ENCODE data around the gene PML. TPM values are rescaled to one million over a fixed set of nuclear protein-coding genes. Genes with fewer than 3 reads are reported as not detected.
"Not testable (repeated sequence)": the region's sequence is repeated elsewhere in the genome, so short reads cannot be mapped to it uniquely, and the experiment has no call there.

Gene PML
- polyA plus RNA-seq, 1 of the 3 experiments (the other 2 are of a cell fraction), result 18.4 TPM

DNA sequence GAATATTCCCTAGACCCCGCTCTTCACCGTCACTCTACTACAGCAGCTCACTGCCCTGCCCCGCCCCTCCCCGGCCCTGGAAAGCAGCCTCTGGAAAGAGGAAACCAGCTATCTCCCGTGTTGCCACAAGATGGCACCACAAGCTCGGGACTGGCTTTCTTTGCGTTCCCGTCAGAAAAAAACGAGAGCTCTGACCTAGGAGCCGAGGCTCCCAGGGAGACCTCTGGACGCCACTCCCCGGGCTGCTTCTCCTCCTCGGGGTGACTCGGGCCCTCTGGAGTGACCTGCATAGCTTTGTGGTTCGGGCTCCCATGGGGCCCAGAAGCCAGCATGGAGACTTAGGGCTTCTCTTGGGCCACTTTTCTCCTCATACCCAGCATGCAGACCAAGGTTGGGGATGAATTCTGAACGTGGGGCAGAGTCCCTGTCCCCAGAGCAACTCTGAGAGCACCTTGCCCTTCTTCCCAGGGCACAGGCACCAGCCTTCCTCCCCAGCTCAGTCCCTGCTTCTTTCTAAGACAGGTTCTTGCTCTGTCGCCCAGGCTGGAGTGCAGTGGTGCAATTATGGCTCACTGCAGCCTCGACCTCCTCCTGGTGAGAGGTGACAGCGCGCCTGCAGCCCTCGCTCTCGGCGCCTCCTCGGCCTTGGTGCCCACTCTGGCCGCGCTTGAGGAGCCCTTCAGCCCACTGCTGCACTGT lies 21.4 kb upstream of the PML start (continued):
- no peak for TF ChIP-seq EZH2phosphoT487 (IDR thresholded peaks at IDR 0.05; ENCODE audit: borderline replicate concordance, low read depth)
- TF ChIP-seq, protein P1, sequence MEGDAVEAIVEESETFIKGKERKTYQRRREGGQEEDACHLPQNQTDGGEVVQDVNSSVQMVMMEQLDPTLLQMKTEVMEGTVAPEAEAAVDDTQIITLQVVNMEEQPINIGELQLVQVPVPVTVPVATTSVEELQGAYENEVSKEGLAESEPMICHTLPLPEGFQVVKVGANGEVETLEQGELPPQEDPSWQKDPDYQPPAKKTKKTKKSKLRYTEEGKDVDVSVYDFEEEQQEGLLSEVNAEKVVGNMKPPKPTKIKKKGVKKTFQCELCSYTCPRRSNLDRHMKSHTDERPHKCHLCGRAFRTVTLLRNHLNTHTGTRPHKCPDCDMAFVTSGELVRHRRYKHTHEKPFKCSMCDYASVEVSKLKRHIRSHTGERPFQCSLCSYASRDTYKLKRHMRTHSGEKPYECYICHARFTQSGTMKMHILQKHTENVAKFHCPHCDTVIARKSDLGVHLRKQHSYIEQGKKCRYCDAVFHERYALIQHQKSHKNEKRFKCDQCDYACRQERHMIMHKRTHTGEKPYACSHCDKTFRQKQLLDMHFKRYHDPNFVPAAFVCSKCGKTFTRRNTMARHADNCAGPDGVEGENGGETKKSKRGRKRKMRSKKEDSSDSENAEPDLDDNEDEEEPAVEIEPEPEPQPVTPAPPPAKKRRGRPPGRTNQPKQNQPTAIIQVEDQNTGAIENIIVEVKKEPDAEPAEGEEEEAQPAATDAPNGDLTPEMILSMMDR (IDR thresholded peaks at IDR 0.05), result peak; percentile 84

DNA sequence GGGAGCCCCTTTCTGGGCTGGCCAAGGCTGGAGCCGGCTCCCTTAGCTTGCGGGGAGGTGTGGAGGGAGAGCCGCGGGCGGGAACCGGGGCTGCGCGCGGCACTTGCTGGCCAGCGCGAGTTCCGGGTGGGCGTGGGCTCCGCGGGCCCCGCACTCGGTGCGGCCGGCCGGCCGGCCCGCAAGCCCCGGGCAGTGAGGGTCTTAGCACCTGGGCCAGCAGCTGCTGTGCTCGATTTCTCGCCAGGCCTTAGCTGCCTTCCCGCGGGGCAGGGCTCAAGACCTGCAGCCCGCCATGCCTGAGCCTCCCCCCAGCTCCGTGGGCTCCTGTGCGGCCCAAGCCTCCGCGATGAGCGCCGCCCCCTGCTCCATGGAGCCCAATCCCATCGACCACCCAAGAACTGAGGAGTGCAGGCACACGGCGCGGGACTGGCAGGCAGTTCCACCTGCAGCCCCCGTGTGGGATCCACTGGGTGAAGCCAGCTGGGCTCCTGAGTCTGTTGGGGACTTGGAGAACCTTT lies 20.8 kb upstream of the PML start:
- H3K4me3 ChIP-seq (ENCODE audit: low read depth in 2 of 2, low read length in 1 of 2); POLR2A ChIA-PET; DNase-seq; H4K20me1 ChIP-seq (ENCODE audit: insufficient read depth); H2AFZ ChIP-seq (ENCODE audit: low read depth); H3K4me2 ChIP-seq; H3K27ac ChIP-seq (ENCODE audit: low read depth in 2 of 2, low read length in 1 of 2); H3K79me2 ChIP-seq (ENCODE audit: insufficient read depth); H3K9me2 ChIP-seq; H3K27me3 ChIP-seq (ENCODE audit: insufficient read depth); H3K36me3 ChIP-seq (replicated peaks in 1 of 2; ENCODE audit: control insufficient read depth in 1 of 2, insufficient read depth in 2 of 2, low read length in 1 of 2); H3K9ac ChIP-seq; H3K9me3 ChIP-seq; H3K4me1 ChIP-seq (ENCODE audit: control insufficient read depth in 1 of 2, insufficient read depth in 2 of 2, low read depth in 1 of 2, low read length in 1 of 2): not testable (repeated sequence)
- WGBS (ENCODE audit: low lambda C conversion rate), result 98% methylated on average over 9 of the region's 39 CpGs
- CTCF ChIA-PET, result interaction anchor here (0.7 to 14.9 kb wide), 19 partner anchors 10 to 402 kb away, joined by 3 to 280 read pairs (median 6); partner anchors contain the start of genes PML, STOML1 and TBC1D21
- peaks cover 12% of the 10 kb centered on the region for H3F3A ChIP-seq (replicated peaks; ENCODE audit: insufficient read depth)

DNA sequence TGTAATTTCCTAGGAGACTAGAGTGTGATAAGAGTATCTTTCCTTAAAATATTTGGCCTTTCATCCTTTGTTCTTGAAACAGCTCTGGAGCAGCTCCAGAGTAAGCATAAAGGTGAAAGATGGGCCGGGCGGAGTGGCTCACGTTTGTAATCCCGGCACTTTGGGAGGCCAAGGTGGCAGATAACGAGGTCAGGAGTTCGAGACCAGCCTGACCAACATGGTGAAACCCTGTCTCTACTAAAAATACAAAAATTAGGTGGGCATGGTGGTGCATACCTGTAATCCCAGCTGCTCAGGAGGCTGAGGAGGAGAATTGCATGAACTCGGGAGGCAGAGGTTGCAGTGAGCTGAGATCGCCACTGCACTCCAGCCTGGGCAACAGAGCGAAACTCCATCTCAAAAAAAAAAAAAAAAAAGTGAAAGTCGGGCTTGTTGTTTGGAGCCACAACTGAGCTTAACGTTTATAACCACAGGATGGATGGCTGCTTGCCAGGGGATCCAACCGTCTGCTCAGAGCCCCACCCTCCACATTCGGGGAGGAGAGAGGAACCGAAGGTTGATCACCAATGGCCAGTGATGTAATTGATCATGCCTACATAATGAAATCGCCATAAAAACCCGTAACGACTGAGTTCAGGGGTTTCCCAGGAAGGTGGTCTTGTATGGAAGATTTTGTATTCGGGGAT lies 18.9 kb upstream of the PML start:
- CTCF ChIA-PET, result interaction anchor here (0.6 to 14.9 kb wide), 10 partner anchors 8 to 454 kb away, joined by 3 to 280 read pairs (median 4); partner anchors contain the start of genes PML and STOML1
- POLR2A ChIA-PET, result not testable (repeated sequence)

DNA sequence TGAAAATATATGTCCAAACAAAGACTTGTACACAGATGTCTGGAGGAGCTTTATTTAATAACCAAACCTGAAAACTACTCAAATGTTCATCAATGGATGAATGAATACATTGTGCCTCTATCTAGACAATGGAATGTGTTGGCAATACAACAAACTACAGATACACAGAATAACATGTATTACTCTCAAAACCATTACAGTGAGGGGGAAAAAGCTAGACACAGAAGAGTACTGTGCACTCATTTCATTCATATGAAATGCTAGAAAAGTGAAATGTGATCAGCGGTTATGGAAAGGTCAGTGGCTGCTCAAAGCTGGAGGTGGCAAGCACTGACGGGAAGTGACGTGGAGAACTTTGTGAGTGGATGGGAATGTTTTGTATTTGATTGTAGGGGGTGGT lies 15.6 kb upstream of the PML start:
- H3K4me2 ChIP-seq, result no peak overlapping the region
- no peak overlapping the region for H3K27ac ChIP-seq (ENCODE audit: low read depth in 2 of 2, low read length in 1 of 2)
- WGBS (ENCODE audit: low lambda C conversion rate), result 92% methylated on average over 3 of the region's 3 CpGs
- H3K4me1 ChIP-seq (ENCODE audit: control insufficient read depth in 1 of 2, insufficient read depth in 2 of 2, low read depth in 1 of 2, low read length in 1 of 2), result peaks cover 20 to 26% of the 10 kb centered on the region in 2 experiments; a peak in 3 of 4 replicates
- H3K9me2 ChIP-seq, result no peaks in the 10 kb centered on the region
- no peak for DNase-seq
- no peaks in the 10 kb centered on the region for H3K27me3 ChIP-seq (ENCODE audit: insufficient read depth)
- no peak overlapping the region for H2AFZ ChIP-seq (ENCODE audit: low read depth)
- peaks cover 25% of the 10 kb centered on the region for H3F3A ChIP-seq (replicated peaks; ENCODE audit: insufficient read depth)
- ChIA-PET CTCF (interaction anchor here (1.2 to 2.2 kb wide), 5 partner anchors 13 to 342 kb away, joined by 3 to 9 read pairs (median 6); partner anchors contain the start of gene STOML1), POLR2A (no interaction called here)
- H4K20me1 ChIP-seq (ENCODE audit: insufficient read depth), result no peaks in the 10 kb centered on the region
- H3K9me3 ChIP-seq, result no peaks in the 10 kb centered on the region
- H3K9ac ChIP-seq, result no peak overlapping the region
- H3K4me3 ChIP-seq (ENCODE audit: low read depth in 2 of 2, low read length in 1 of 2), result no peak overlapping the region
- H3K79me2 ChIP-seq (ENCODE audit: insufficient read depth), result no peaks in the 10 kb centered on the region
- no peaks in the 10 kb centered on the region for H3K36me3 ChIP-seq (replicated peaks in 1 of 2; ENCODE audit: control insufficient read depth in 1 of 2, insufficient read depth in 2 of 2, low read length in 1 of 2)
- TF ChIP-seq, protein P2, sequence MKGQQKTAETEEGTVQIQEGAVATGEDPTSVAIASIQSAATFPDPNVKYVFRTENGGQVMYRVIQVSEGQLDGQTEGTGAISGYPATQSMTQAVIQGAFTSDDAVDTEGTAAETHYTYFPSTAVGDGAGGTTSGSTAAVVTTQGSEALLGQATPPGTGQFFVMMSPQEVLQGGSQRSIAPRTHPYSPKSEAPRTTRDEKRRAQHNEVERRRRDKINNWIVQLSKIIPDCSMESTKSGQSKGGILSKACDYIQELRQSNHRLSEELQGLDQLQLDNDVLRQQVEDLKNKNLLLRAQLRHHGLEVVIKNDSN (IDR thresholded peaks at IDR 0.05; ENCODE audit: borderline replicate concordance, low read depth), result no peak
- TF ChIP-seq FOSL2 (IDR thresholded peaks at IDR 0.05; ENCODE audit: borderline replicate concordance, low read depth) (no peak), MEF2A (IDR thresholded peaks at IDR 0.05; ENCODE audit: borderline replicate concordance, low read depth) (no peak), JUND (IDR thresholded peaks at IDR 0.05) (no peak), SIN3A (IDR thresholded peaks at IDR 0.05; ENCODE audit: borderline replicate concordance, low read depth, low read length) (no peak), FOXM1 (IDR thresholded peaks at IDR 0.05; ENCODE audit: low read depth) (no peak), TCF12 (IDR thresholded peaks at IDR 0.05) (no peak), GATA2 (CRISPR knock-in tag; IDR thresholded peaks at IDR 0.05) (no peak), FOXJ3 (CRISPR knock-in tag; IDR thresholded peaks at IDR 0.05) (no peak)
- TF ChIP-seq, protein P3, sequence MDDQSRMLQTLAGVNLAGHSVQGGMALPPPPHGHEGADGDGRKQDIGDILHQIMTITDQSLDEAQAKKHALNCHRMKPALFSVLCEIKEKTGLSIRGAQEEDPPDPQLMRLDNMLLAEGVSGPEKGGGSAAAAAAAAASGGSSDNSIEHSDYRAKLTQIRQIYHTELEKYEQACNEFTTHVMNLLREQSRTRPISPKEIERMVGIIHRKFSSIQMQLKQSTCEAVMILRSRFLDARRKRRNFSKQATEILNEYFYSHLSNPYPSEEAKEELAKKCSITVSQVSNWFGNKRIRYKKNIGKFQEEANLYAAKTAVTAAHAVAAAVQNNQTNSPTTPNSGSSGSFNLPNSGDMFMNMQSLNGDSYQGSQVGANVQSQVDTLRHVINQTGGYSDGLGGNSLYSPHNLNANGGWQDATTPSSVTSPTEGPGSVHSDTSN (IDR thresholded peaks at IDR 0.05), result no peak

More for the DNA sequence above, 18.9 kb upstream of the PML start:
- H4K20me1 ChIP-seq (ENCODE audit: insufficient read depth); H3K4me1 ChIP-seq (ENCODE audit: control insufficient read depth in 1 of 2, insufficient read depth in 2 of 2, low read depth in 1 of 2, low read length in 1 of 2); H2AFZ ChIP-seq (ENCODE audit: low read depth); H3K9ac ChIP-seq; H3K27me3 ChIP-seq (ENCODE audit: insufficient read depth); H3K27ac ChIP-seq (ENCODE audit: low read depth in 2 of 2, low read length in 1 of 2); H3K4me3 ChIP-seq (ENCODE audit: low read depth in 2 of 2, low read length in 1 of 2); H3K9me2 ChIP-seq; H3K79me2 ChIP-seq (ENCODE audit: insufficient read depth); H3K4me2 ChIP-seq; H3K36me3 ChIP-seq (replicated peaks in 1 of 2; ENCODE audit: control insufficient read depth in 1 of 2, insufficient read depth in 2 of 2, low read length in 1 of 2); H3K9me3 ChIP-seq; DNase-seq: not testable (repeated sequence)
- H3F3A ChIP-seq (replicated peaks; ENCODE audit: insufficient read depth), result peaks cover 12% of the 10 kb centered on the region
- WGBS (ENCODE audit: low lambda C conversion rate), result 70% methylated on average over 17 of the region's 18 CpGs
